ENCODE data around the gene TMEM238L.
"Not testable (repeated sequence)": the region's sequence is repeated elsewhere in the genome, so short reads cannot be mapped to it uniquely, and the experiment has no call there.

Gene TMEM238L

GRCh38 chr17:10803830-10804475, at the start of gene TMEM238L:
TSS of gene TMEM238L (minus strand) at chr17:10804099. CDS start at chr17:10803963, 136 bp downstream.
- TF ChIP-seq, protein P1, sequence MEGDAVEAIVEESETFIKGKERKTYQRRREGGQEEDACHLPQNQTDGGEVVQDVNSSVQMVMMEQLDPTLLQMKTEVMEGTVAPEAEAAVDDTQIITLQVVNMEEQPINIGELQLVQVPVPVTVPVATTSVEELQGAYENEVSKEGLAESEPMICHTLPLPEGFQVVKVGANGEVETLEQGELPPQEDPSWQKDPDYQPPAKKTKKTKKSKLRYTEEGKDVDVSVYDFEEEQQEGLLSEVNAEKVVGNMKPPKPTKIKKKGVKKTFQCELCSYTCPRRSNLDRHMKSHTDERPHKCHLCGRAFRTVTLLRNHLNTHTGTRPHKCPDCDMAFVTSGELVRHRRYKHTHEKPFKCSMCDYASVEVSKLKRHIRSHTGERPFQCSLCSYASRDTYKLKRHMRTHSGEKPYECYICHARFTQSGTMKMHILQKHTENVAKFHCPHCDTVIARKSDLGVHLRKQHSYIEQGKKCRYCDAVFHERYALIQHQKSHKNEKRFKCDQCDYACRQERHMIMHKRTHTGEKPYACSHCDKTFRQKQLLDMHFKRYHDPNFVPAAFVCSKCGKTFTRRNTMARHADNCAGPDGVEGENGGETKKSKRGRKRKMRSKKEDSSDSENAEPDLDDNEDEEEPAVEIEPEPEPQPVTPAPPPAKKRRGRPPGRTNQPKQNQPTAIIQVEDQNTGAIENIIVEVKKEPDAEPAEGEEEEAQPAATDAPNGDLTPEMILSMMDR (IDR thresholded peaks at IDR 0.05; ENCODE audit: borderline replicate concordance, control extremely low read depth, extremely low read depth, insufficient read depth, missing control alignments), result no peak
- in situ Hi-C loops (cut with MboI; ENCODE audit: low sequenced_read_pairs, unreplicated experiment), result no loop called here
- no peak for DNase-seq (ENCODE audit: low spot score)

GRCh38 chr17:10846636-10847035, 42.7 kb upstream of the TMEM238L start:
- in situ Hi-C loops (cut with MboI; ENCODE audit: low sequenced_read_pairs, unreplicated experiment), result loop anchor here (10.0 kb wide), 1 partner anchor 202 kb away; no protein-coding TSS in a partner anchor
- not testable (repeated sequence) for DNase-seq (ENCODE audit: low spot score)

DNA sequence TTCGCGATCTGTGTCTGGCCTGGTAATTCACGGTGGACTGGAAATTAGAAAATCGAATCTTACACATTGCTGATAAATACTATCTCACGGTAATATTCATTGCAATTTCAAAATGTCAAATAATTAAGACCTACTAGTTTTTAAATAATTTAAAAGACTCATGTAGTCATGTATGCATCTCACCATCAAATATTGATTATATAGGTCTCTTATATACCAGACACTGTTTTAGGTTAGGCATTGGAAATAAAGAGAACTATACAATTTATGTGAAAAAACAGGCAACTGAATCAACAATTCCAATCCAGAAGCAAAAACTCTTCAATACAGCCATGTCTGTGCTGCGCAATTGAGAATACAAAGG, 41.5 kb upstream of the TMEM238L start:
- TF ChIP-seq, protein P1 (IDR thresholded peaks at IDR 0.05; ENCODE audit: borderline replicate concordance, control extremely low read depth, extremely low read depth, insufficient read depth, missing control alignments), result no peak
- DNase-seq (ENCODE audit: low spot score), result no peak
- in situ Hi-C loops (cut with MboI; ENCODE audit: low sequenced_read_pairs, unreplicated experiment), result loop anchor here (10.0 kb wide), 1 partner anchor 201 kb away; no protein-coding TSS in a partner anchor

GRCh38 chr17:10844621-10845387, 40.9 kb upstream of the TMEM238L start:
- DNase-seq (ENCODE audit: low spot score), result peak; percentile 87
- TF ChIP-seq, protein P1 (IDR thresholded peaks at IDR 0.05; ENCODE audit: borderline replicate concordance, control extremely low read depth, extremely low read depth, insufficient read depth, missing control alignments), result peak; percentile 96
- in situ Hi-C loops (cut with MboI; ENCODE audit: low sequenced_read_pairs, unreplicated experiment), result loop anchor here (10.0 kb wide), 1 partner anchor 200 kb away; no protein-coding TSS in a partner anchor

DNA sequence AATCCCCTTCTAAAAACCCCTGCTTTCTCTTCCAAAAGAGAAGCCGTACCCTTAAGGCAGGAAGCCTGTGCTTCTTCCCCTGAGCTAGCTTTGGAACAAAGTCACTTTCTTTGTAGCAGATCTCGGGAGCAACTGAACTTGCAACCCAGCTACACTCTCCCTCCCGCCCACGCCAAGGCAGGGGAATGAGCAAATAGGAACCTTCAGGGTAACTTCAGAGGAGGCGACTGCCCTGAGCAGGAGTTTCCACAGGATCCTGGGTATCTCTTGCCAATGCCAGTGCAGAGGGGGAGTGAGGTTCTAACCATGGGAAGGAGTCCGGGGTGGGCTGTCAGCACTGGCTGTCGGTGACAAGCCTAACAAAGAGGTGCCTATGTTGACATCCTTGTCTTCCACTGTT, 39.9 kb upstream of the TMEM238L start:
- DNase-seq (ENCODE audit: low spot score), result no peak
- TF ChIP-seq, protein P1 (IDR thresholded peaks at IDR 0.05; ENCODE audit: borderline replicate concordance, control extremely low read depth, extremely low read depth, insufficient read depth, missing control alignments), result no peak
- in situ Hi-C loops (cut with MboI; ENCODE audit: low sequenced_read_pairs, unreplicated experiment), result loop anchor here (10.0 kb wide), 1 partner anchor 199 kb away; no protein-coding TSS in a partner anchor

GRCh38 chr17:10842658-10843057, 38.8 kb upstream of the TMEM238L start:
- in situ Hi-C loops (cut with MboI; ENCODE audit: low sequenced_read_pairs, unreplicated experiment), result loop anchor here (10.0 kb wide), 1 partner anchor 198 kb away; no protein-coding TSS in a partner anchor
- TF ChIP-seq, protein P1 (IDR thresholded peaks at IDR 0.05; ENCODE audit: borderline replicate concordance, control extremely low read depth, extremely low read depth, insufficient read depth, missing control alignments), result no peak
- DNase-seq (ENCODE audit: low spot score), result no peak

GRCh38 chr17:10838682-10839081, 34.8 kb upstream of the TMEM238L start:
- no peak for DNase-seq (ENCODE audit: low spot score)
- TF ChIP-seq, protein P1 (IDR thresholded peaks at IDR 0.05; ENCODE audit: borderline replicate concordance, control extremely low read depth, extremely low read depth, insufficient read depth, missing control alignments), result no peak
- in situ Hi-C loops (cut with MboI; ENCODE audit: low sequenced_read_pairs, unreplicated experiment), result no loop called here
